ENCODE data around the gene MIAT. TPM values are rescaled to one million over a fixed set of nuclear protein-coding genes. Genes with fewer than 3 reads are reported as not detected.

MIAT gene
- total RNA-seq, 1 experiment from 2014 or later, result 0.41 TPM

- ChIA-PET CTCF (no interaction called here), POLR2A (no interaction called here)
- Mint-ChIP-seq H3K36me3 (ENCODE audit: insufficient read depth, unreplicated experiment) (no peaks in the 10 kb centered on the region), H3K4me1 (ENCODE audit: low read depth, unreplicated experiment) (peaks cover 6% of the 10 kb centered on the region), H3K9me3 (ENCODE audit: unreplicated experiment) (no peaks in the 10 kb centered on the region), H3K27ac (ENCODE audit: unreplicated experiment) (no peak overlapping the region), H3K4me3 (ENCODE audit: unreplicated experiment) (no peak overlapping the region), H3K27me3 (ENCODE audit: insufficient read depth, unreplicated experiment) (no peaks in the 10 kb centered on the region)
- no peaks in the 10 kb centered on the region for H3K36me3 ChIP-seq (ENCODE audit: control insufficient read depth, insufficient read depth, low read length)
- BruUV-seq (replicated peaks), result no TSS peak
- no peak overlapping the region for H3K4me3 ChIP-seq (ENCODE audit: low read depth, low read length)
- DNase-seq, result no peak
- intact Hi-C loops (cut with micrococcal nuclease; ENCODE audit: unreplicated experiment), result no loop called here
- H3K27me3 ChIP-seq (replicated peaks; ENCODE audit: control insufficient read depth, insufficient read depth, low read length), result no peaks in the 10 kb centered on the region
- H3K9me3 ChIP-seq, result no peaks in the 10 kb centered on the region
- peaks cover 9% of the 10 kb centered on the region for H3K4me1 ChIP-seq
- TF ChIP-seq CTCF (IDR thresholded peaks at IDR 0.05; ENCODE audit: insufficient read depth in 1 of 2, low read depth in 1 of 2, low read length in 1 of 2, severe bottlenecking in 1 of 2, unreplicated experiment in 1 of 2), result no peak
Observed at GRCh38 chr22:26685601-26686000, 28.2 kb downstream of the MIAT start.

- POLR2A ChIA-PET, result no interaction called here
- Mint-ChIP-seq H3K4me3 (ENCODE audit: unreplicated experiment) (no peak overlapping the region), H3K36me3 (ENCODE audit: insufficient read depth, unreplicated experiment) (no peaks in the 10 kb centered on the region), H3K4me1 (ENCODE audit: low read depth, unreplicated experiment) (no peaks in the 10 kb centered on the region), H3K27ac (ENCODE audit: unreplicated experiment) (no peak overlapping the region), H3K27me3 (ENCODE audit: insufficient read depth, unreplicated experiment) (no peaks in the 10 kb centered on the region), H3K9me3 (ENCODE audit: unreplicated experiment) (no peaks in the 10 kb centered on the region)
- no TSS peak for BruUV-seq (replicated peaks)
- Histone ChIP-seq H3K9me3 (no peaks in the 10 kb centered on the region), H3K4me3 (ENCODE audit: low read depth, low read length) (no peak overlapping the region), H3K36me3 (ENCODE audit: control insufficient read depth, insufficient read depth, low read length) (no peaks in the 10 kb centered on the region), H3K4me1 (no peaks in the 10 kb centered on the region), H3K27me3 (replicated peaks; ENCODE audit: control insufficient read depth, insufficient read depth, low read length) (no peaks in the 10 kb centered on the region)
- TF ChIP-seq CTCF (IDR thresholded peaks at IDR 0.05; ENCODE audit: insufficient read depth in 1 of 2, low read depth in 1 of 2, low read length in 1 of 2, severe bottlenecking in 1 of 2, unreplicated experiment in 1 of 2), result no peak
- intact Hi-C loops (cut with micrococcal nuclease; ENCODE audit: unreplicated experiment), result no loop called here
- DNase-seq, result no peak
- CTCF ChIA-PET, result no interaction called here
Observed at GRCh38 chr22:26687439-26687838, 30.1 kb downstream of the MIAT start.

GRCh38 chr22:26689513-26690301 is 32.3 kb downstream of the MIAT start:
- no peak for TF ChIP-seq CTCF (IDR thresholded peaks at IDR 0.05; ENCODE audit: insufficient read depth in 1 of 2, low read depth in 1 of 2, low read length in 1 of 2, severe bottlenecking in 1 of 2, unreplicated experiment in 1 of 2)
- intact Hi-C loops (cut with micrococcal nuclease; ENCODE audit: unreplicated experiment), result no loop called here
- Histone ChIP-seq H3K9me3 (no peaks in the 10 kb centered on the region), H3K36me3 (ENCODE audit: control insufficient read depth, insufficient read depth, low read length) (no peaks in the 10 kb centered on the region), H3K4me1 (no peaks in the 10 kb centered on the region), H3K27me3 (replicated peaks; ENCODE audit: control insufficient read depth, insufficient read depth, low read length) (no peaks in the 10 kb centered on the region), H3K4me3 (ENCODE audit: low read depth, low read length) (no peak overlapping the region)
- no TSS peak for BruUV-seq (replicated peaks)
- no peak overlapping the region for H3K27ac Mint-ChIP-seq (ENCODE audit: unreplicated experiment)
- H3K9me3 Mint-ChIP-seq (ENCODE audit: unreplicated experiment), result no peaks in the 10 kb centered on the region
- H3K27me3 Mint-ChIP-seq (ENCODE audit: insufficient read depth, unreplicated experiment), result no peaks in the 10 kb centered on the region
- H3K4me1 Mint-ChIP-seq (ENCODE audit: low read depth, unreplicated experiment), result no peaks in the 10 kb centered on the region
- no peak overlapping the region for H3K4me3 Mint-ChIP-seq (ENCODE audit: unreplicated experiment)
- CTCF ChIA-PET, result no interaction called here
- no peak for DNase-seq
- POLR2A ChIA-PET, result no interaction called here
- H3K36me3 Mint-ChIP-seq (ENCODE audit: insufficient read depth, unreplicated experiment), result no peaks in the 10 kb centered on the region
